Neuronal stem cell (in vitro differentiated cells): Measurements from ENCODE around the gene LRRK2.

ENCODE experiments used
- DNase-seq: peaks from one replicate; pipeline ENCODE4 v3.0.0-alpha.2; 2013; ENCODE audit warnings: low spot score
- H2AFZ ChIP-seq: one replicate; pipeline ENCODE4 v1.6.1; 2013; ENCODE audit warnings: mild to moderate bottlenecking, low read length, inconsistent platforms
- H2AK5ac ChIP-seq: 2 replicates; pipeline ENCODE4 v1.6.1; 2013; ENCODE audit warnings: low read depth, mild to moderate bottlenecking, inconsistent platforms, low read length, moderate library complexity, mixed read lengths
- H2BK120ac ChIP-seq: 2 replicates; pipeline ENCODE4 v1.6.1; 2013; ENCODE audit warnings: low read depth, mild to moderate bottlenecking, inconsistent platforms, low read length, moderate library complexity, mixed read lengths
- H2BK12ac ChIP-seq: one replicate; pipeline ENCODE4 v1.6.1; 2013; ENCODE audit warnings: low read length, inconsistent platforms
- H2BK15ac ChIP-seq: 2 replicates; pipeline ENCODE4 v1.6.1; 2013; ENCODE audit warnings: mild to moderate bottlenecking, low read length, inconsistent platforms, mixed read lengths
- H2BK5ac ChIP-seq: one replicate; pipeline ENCODE4 v1.6.1; 2013; ENCODE audit warnings: inconsistent platforms, mild to moderate bottlenecking, low read length, moderate library complexity
- H3K14ac ChIP-seq: one replicate; pipeline ENCODE4 v1.6.1; 2013; ENCODE audit warnings: low read length, inconsistent platforms
- H3K18ac ChIP-seq: 2 replicates; pipeline ENCODE4 v1.6.1; 2013; ENCODE audit warnings: low read length, inconsistent platforms
- H3K23ac ChIP-seq: 2 replicates; pipeline ENCODE4 v1.6.1; 2013; ENCODE audit warnings: low read depth, mild to moderate bottlenecking, mixed read lengths, low read length, inconsistent platforms; ENCODE audit not compliant: poor library complexity
- H3K27ac ChIP-seq: replicated peaks from 3 replicates; pipeline ENCODE4 v1.5.1; 2013; ENCODE audit warnings: low read length, inconsistent platforms
- H3K27me3 ChIP-seq, 3 experiments: 2 replicates each; pipeline ENCODE4 v1.6.1; 2013; ENCODE audit warnings: low read length in 3 of 3, mild to moderate bottlenecking in 2 of 3, inconsistent platforms in 1 of 3, low read depth in 1 of 3, mixed read lengths in 1 of 3, moderate library complexity in 1 of 3; ENCODE audit not compliant: control insufficient read depth in 3 of 3, insufficient read depth in 3 of 3
- H3K36me3 ChIP-seq, 2 donors: replicated peaks in 1 of 2; 2 replicates each; pipeline ENCODE4 v1.6.1; 2013; ENCODE audit warnings: low read length in 2 of 2; ENCODE audit not compliant: control insufficient read depth in 2 of 2, insufficient read depth in 2 of 2
- H3K4ac ChIP-seq: 2 replicates; pipeline ENCODE4 v1.6.1; 2013; ENCODE audit warnings: inconsistent platforms, mild to moderate bottlenecking, low read length, moderate library complexity
- H3K4me1 ChIP-seq, 2 donors: 1 replicate in 1 of 2; 2 replicates in 1 of 2; pipeline ENCODE4 v1.6.1; 2013; ENCODE audit warnings: low read length in 2 of 2, low read depth in 1 of 2; ENCODE audit not compliant: control insufficient read depth in 2 of 2, insufficient read depth in 1 of 2
- H3K4me2 ChIP-seq: one replicate; pipeline ENCODE4 v1.6.1; 2013; ENCODE audit warnings: mild to moderate bottlenecking, low read length, inconsistent platforms; ENCODE audit not compliant: insufficient read depth, poor library complexity, severe bottlenecking
- H3K4me3 ChIP-seq, 2 donors: 2 replicates each; pipeline ENCODE4 v1.5.1; 2013; ENCODE audit warnings: low read length in 2 of 2, mild to moderate bottlenecking in 2 of 2, inconsistent platforms in 1 of 2, moderate library complexity in 1 of 2
- H3K79me1 ChIP-seq: one replicate; pipeline ENCODE4 v1.6.1; 2013; ENCODE audit warnings: low read depth, mild to moderate bottlenecking, inconsistent platforms, low read length, moderate library complexity
- H3K9ac ChIP-seq: one replicate; pipeline ENCODE4 v1.6.1; 2013; ENCODE audit warnings: mild to moderate bottlenecking, low read depth, low read length, inconsistent platforms; ENCODE audit not compliant: poor library complexity
- H3K9me3 ChIP-seq, 2 donors: replicated peaks in 1 of 2; 2 replicates each; pipeline versions ENCODE3 to v1.6.1; 2013; ENCODE audit warnings: low read length in 2 of 2, mild to moderate bottlenecking in 2 of 2, inconsistent platforms in 1 of 2, low read depth in 1 of 2, mixed read lengths in 1 of 2, moderate library complexity in 1 of 2; ENCODE audit not compliant: control insufficient read depth in 2 of 2, insufficient read depth in 1 of 2
- H4K8ac ChIP-seq: one replicate; pipeline ENCODE4 v1.6.1; 2013; ENCODE audit warnings: low read depth, mild to moderate bottlenecking, inconsistent platforms, low read length, moderate library complexity
- H4K91ac ChIP-seq: one replicate; pipeline ENCODE4 v1.6.1; 2013; ENCODE audit warnings: low read length, low read depth, mild to moderate bottlenecking, inconsistent platforms; ENCODE audit not compliant: poor library complexity
- WGBS, 2 donors: extraction: QIAGEN DNeasy Blood & Tissue Kit; methylation state at CpG; one replicate each; pipeline ENCODE4 v1.1.7; 2013; ENCODE audit warnings: missing lambda C conversion rate in 2 of 2, mixed read lengths in 1 of 2; ENCODE audit not compliant: insufficient read length in 2 of 2, insufficient replicate concordance in 1 of 2; ENCODE audit errors: extremely low coverage in 2 of 2; 5-methylcytosine and 5-hydroxymethylcytosine counted together

The LRRK2 gene

GRCh38 chr12:40188558-40189320 is 36.1 kb upstream of the LRRK2 start:
- Histone ChIP-seq H3K23ac (no peak overlapping the region), H3K79me1 (no peaks in the 10 kb centered on the region), H3K4me2 (no peak overlapping the region), H2BK15ac (no peak overlapping the region), H2BK120ac (no peak overlapping the region), H2AK5ac (no peak overlapping the region), H4K8ac (no peak overlapping the region), H3K9ac (no peak overlapping the region), H2BK5ac (no peak overlapping the region), H3K4me1 (no peaks in the 10 kb centered on the region), H3K4me3 (no peak overlapping the region), H3K18ac (no peak overlapping the region), H4K91ac (no peak overlapping the region), H2AFZ (no peak overlapping the region), H3K27ac (no peak overlapping the region), H3K36me3 (no peaks in the 10 kb centered on the region), H3K9me3 (peaks cover 0 to 2% of the 10 kb centered on the region in 2 donors), H3K14ac (no peak overlapping the region), H2BK12ac (no peak overlapping the region), H3K4ac (no peak overlapping the region), H3K27me3 (no peaks in the 10 kb centered on the region)
- no CpG with 5 or more reads among the region's 6 CpGs for WGBS, 2 donors
- DNase-seq: no peak

GRCh38 chr12:40192704-40193255 is 32.0 kb upstream of the LRRK2 start:
- Histone ChIP-seq H3K18ac (no peak overlapping the region), H3K9ac (no peak overlapping the region), H3K36me3 (no peaks in the 10 kb centered on the region), H3K23ac (no peak overlapping the region), H3K27me3 (no peaks in the 10 kb centered on the region), H3K4me2 (no peak overlapping the region), H2BK12ac (no peak overlapping the region), H3K27ac (no peak overlapping the region), H2BK120ac (no peak overlapping the region), H3K4me1 (no peaks in the 10 kb centered on the region), H3K14ac (no peak overlapping the region), H2BK15ac (no peak overlapping the region), H2BK5ac (no peak overlapping the region), H4K8ac (no peak overlapping the region), H2AK5ac (no peak overlapping the region), H2AFZ (no peak overlapping the region), H3K9me3 (peaks cover 0 to 2% of the 10 kb centered on the region in 2 donors), H4K91ac (no peak overlapping the region), H3K4ac (no peak overlapping the region), H3K79me1 (no peaks in the 10 kb centered on the region), H3K4me3 (no peak overlapping the region)
- no peak for DNase-seq
- no CpG with 5 or more reads among the region's 6 CpGs for WGBS, 2 donors

GRCh38 chr12:40194846-40195245 is 30.0 kb upstream of the LRRK2 start:
- no peak overlapping the region for H3K23ac ChIP-seq
- H3K9me3 ChIP-seq: no peaks in the 10 kb centered on the region
- no peaks in the 10 kb centered on the region for H3K36me3 ChIP-seq
- no peak overlapping the region for H3K4me3 ChIP-seq
- H3K4me1 ChIP-seq: no peaks in the 10 kb centered on the region
- H3K14ac ChIP-seq: no peak overlapping the region
- H3K4ac ChIP-seq: no peak overlapping the region
- no CpG with 5 or more reads among the region's 3 CpGs for WGBS, 2 donors
- H4K91ac ChIP-seq: no peak overlapping the region
- no peak overlapping the region for H2BK12ac ChIP-seq
- no peak overlapping the region for H3K4me2 ChIP-seq
- H3K27ac ChIP-seq: no peak overlapping the region
- H3K18ac ChIP-seq: no peak overlapping the region
- no peak overlapping the region for H4K8ac ChIP-seq
- H3K27me3 ChIP-seq: no peaks in the 10 kb centered on the region
- H2BK5ac ChIP-seq: no peak overlapping the region
- no peaks in the 10 kb centered on the region for H3K79me1 ChIP-seq
- no peak for DNase-seq
- H2BK120ac ChIP-seq: no peak overlapping the region
- no peak overlapping the region for H2AFZ ChIP-seq
- H2AK5ac ChIP-seq: no peak overlapping the region
- no peak overlapping the region for H3K9ac ChIP-seq
- H2BK15ac ChIP-seq: no peak overlapping the region

GRCh38 chr12:40197590-40197989 is 27.2 kb upstream of the LRRK2 start:
- no peak overlapping the region for H3K14ac ChIP-seq
- no CpG with 5 or more reads among the region's 4 CpGs for WGBS, 2 donors
- H2BK5ac ChIP-seq: no peak overlapping the region
- no peak overlapping the region for H3K18ac ChIP-seq
- H4K91ac ChIP-seq: no peak overlapping the region
- no peaks in the 10 kb centered on the region for H3K36me3 ChIP-seq
- no peak overlapping the region for H2AK5ac ChIP-seq
- no peak overlapping the region for H3K9ac ChIP-seq
- no peak overlapping the region for H3K4ac ChIP-seq
- H2BK12ac ChIP-seq: no peak overlapping the region
- no peak overlapping the region for H2BK15ac ChIP-seq
- H3K4me3 ChIP-seq: no peak overlapping the region
- H3K27ac ChIP-seq: no peak overlapping the region
- H3K79me1 ChIP-seq: no peaks in the 10 kb centered on the region
- H3K23ac ChIP-seq: no peak overlapping the region
- no peaks in the 10 kb centered on the region for H3K4me1 ChIP-seq
- no peak overlapping the region for H2BK120ac ChIP-seq
- no peaks in the 10 kb centered on the region for H3K27me3 ChIP-seq
- no peak for DNase-seq
- H3K9me3 ChIP-seq: no peaks in the 10 kb centered on the region
- H4K8ac ChIP-seq: no peak overlapping the region
- H3K4me2 ChIP-seq: no peak overlapping the region
- H2AFZ ChIP-seq: no peak overlapping the region
